GM12878 (cell line): Measurements from ENCODE around the gene CENPP.

ENCODE experiments used
- EED ChIP-seq: sonication (generic); IDR thresholded peaks from 2 replicates; pipeline ENCODE4 v1.6.1; 2016; ENCODE audit warnings: antibody characterized with exemption, low read depth
- ESRRA ChIP-seq: IDR thresholded peaks from 2 replicates; pipeline ENCODE4 v1.6.1; 2012; ENCODE audit warnings: mild to moderate bottlenecking, low read length, improper control_type of control experiment
- KLF5 ChIP-seq: fragments of 450-650 bp; IDR thresholded peaks from 2 replicates; pipeline ENCODE4 v1.6.1; 2014; ENCODE audit warnings: mild to moderate bottlenecking; ENCODE audit not compliant: partially characterized antibody
- POLR2A ChIP-seq: IDR thresholded peaks from 2 replicates; pipeline ENCODE4 v1.6.1; 2011; ENCODE audit warnings: low read depth, mild to moderate bottlenecking, low read length
- POLR2AphosphoS2 ChIP-seq: IDR thresholded peaks from 2 replicates; pipeline ENCODE4 v1.6.1; 2011; ENCODE audit warnings: low read depth, mild to moderate bottlenecking, low read length, improper control_type of control experiment, moderate library complexity
- RAD21 ChIP-seq: IDR thresholded peaks from 2 replicates; pipeline ENCODE4 v1.6.1; 2011; ENCODE audit warnings: mild to moderate bottlenecking, low read depth, low read length, moderate library complexity; ENCODE audit not compliant: insufficient read depth
- TF ChIP-seq, protein P1 (sequence below), 3 experiments: IDR thresholded peaks in 2 of 3; conservative IDR thresholded peaks in 1 of 3; 2 replicates each; pipeline ENCODE4 v1.5.1; 2011; ENCODE audit warnings: low read depth in 3 of 3, low read length in 3 of 3, mild to moderate bottlenecking in 3 of 3, control low read depth in 2 of 3, moderate library complexity in 2 of 3, inconsistent platforms in 1 of 3, mixed read lengths in 1 of 3; ENCODE audit not compliant: control insufficient read depth in 2 of 3, insufficient read depth in 1 of 3; ENCODE audit errors: extremely low read depth in 1 of 3

DNA sequence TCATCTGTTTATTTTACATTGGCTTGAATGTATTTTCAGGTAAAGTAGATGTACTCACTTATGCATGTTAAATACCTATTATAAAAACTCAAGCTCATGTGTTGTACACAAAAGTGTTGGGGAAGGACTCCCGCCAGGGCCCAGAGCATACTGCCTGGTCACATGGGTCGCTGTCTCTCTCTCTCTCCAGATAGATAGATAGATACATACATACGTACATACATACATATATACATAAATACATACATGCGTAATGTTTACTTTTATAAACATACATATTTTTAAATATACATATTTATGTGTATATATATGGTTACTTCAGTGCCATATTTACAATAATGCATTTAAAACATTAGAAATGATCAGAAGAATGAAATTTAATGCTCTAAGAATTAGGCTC lies 131.8 kb downstream of the CENPP start:
- TF ChIP-seq, protein P1, sequence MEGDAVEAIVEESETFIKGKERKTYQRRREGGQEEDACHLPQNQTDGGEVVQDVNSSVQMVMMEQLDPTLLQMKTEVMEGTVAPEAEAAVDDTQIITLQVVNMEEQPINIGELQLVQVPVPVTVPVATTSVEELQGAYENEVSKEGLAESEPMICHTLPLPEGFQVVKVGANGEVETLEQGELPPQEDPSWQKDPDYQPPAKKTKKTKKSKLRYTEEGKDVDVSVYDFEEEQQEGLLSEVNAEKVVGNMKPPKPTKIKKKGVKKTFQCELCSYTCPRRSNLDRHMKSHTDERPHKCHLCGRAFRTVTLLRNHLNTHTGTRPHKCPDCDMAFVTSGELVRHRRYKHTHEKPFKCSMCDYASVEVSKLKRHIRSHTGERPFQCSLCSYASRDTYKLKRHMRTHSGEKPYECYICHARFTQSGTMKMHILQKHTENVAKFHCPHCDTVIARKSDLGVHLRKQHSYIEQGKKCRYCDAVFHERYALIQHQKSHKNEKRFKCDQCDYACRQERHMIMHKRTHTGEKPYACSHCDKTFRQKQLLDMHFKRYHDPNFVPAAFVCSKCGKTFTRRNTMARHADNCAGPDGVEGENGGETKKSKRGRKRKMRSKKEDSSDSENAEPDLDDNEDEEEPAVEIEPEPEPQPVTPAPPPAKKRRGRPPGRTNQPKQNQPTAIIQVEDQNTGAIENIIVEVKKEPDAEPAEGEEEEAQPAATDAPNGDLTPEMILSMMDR (IDR thresholded peaks at IDR 0.05 in 2 of 3, conservative IDR thresholded peaks at IDR 0.05 in 1 of 3; ENCODE audit: control insufficient read depth in 2 of 3, extremely low read depth in 1 of 3, insufficient read depth in 1 of 3, low read depth in 3 of 3, low read length in 3 of 3) = no peak
- TF ChIP-seq RAD21 (no peak), ESRRA (no peak), KLF5 (no peak), EED (no peak), POLR2AphosphoS2 (no peak), POLR2A (no peak)
